Gastroesophageal sphincter (tissue), 4 donors: ENCODE data around the gene NFIA. TPM values are rescaled to one million over a fixed set of nuclear protein-coding genes. Genes with fewer than 3 reads are reported as not detected.
A peak's percentile ranks its signal among the peaks of the same experiment; 100 is the strongest.
"Not testable (repeated sequence)": the region's sequence is repeated elsewhere in the genome, so short reads cannot be mapped to it uniquely, and the experiment has no call there.

Source experiments
- ATAC-seq: fragments of 150-250 bp; one replicate; pipeline ENCODE4 v1.9.1; 2016; ENCODE audit warnings: mild to moderate bottlenecking, moderate library complexity
- H3K27ac ChIP-seq, 4 donors: fragments of 200-600 bp; sonication (generic) in 3 of 4; 1 replicate in 3 of 4; 2 replicates in 1 of 4; pipeline ENCODE4 v1.5.1; 2016 to 2019
- H3K27me3 ChIP-seq: fragments of 200-600 bp; sonication (generic); one replicate; pipeline ENCODE4 v1.5.1; 2019
- H3K36me3 ChIP-seq, 2 donors: fragments of 200-600 bp; sonication (generic); one replicate each; pipeline ENCODE4 v1.5.1; 2019; ENCODE audit warnings: control low read depth in 1 of 2
- H3K4me1 ChIP-seq, 3 donors: fragments of 200-600 bp; sonication (generic); 1 replicate in 2 of 3; 2 replicates in 1 of 3; pipeline ENCODE4 v1.5.1; 2016 to 2019; ENCODE audit warnings: control low read depth in 2 of 3
- H3K4me3 ChIP-seq, 2 donors: fragments of 200-600 bp; sonication (generic); one replicate each; pipeline ENCODE4 v1.5.1; 2019; ENCODE audit warnings: mild to moderate bottlenecking in 1 of 2, moderate library complexity in 1 of 2
- H3K9me3 ChIP-seq, 3 donors: fragments of 200-600 bp; sonication (generic); one replicate each; pipeline ENCODE4 v1.5.1; 2017 to 2019; ENCODE audit warnings: control low read depth in 2 of 3
- CTCF ChIP-seq, 4 experiments: fragments of 200-600 bp in 2 of 4; fragments of 450-650 bp in 2 of 4; sonication (generic) in 1 of 4; IDR thresholded peaks; one replicate each; pipeline ENCODE4 v1.5.1; 2017 to 2019; ENCODE audit warnings: antibody characterized with exemption in 4 of 4, mild to moderate bottlenecking in 2 of 4, moderate library complexity in 2 of 4
- EP300 ChIP-seq: sonication (generic); formaldehyde crosslinking; IDR thresholded peaks from one replicate; pipeline ENCODE4 v1.6.1; 2017; ENCODE audit warnings: antibody characterized with exemption, mild to moderate bottlenecking
- POLR2A ChIP-seq, 2 donors: fragments of 450-650 bp; IDR thresholded peaks; one replicate each; pipeline ENCODE4 v1.6.1; 2017; ENCODE audit warnings: antibody characterized with exemption in 2 of 2, mild to moderate bottlenecking in 2 of 2, moderate library complexity in 1 of 2
- POLR2AphosphoS5 ChIP-seq: sonication (generic); formaldehyde crosslinking; IDR thresholded peaks from one replicate; pipeline ENCODE4 v1.6.1; 2017; ENCODE audit warnings: antibody characterized with exemption
- WGBS, 2 donors: methylation state at CpG; one replicate each; pipeline ENCODE4 v1.1.5; 2018; ENCODE audit warnings: low coverage in 1 of 2; 5-methylcytosine and 5-hydroxymethylcytosine counted together
- total RNA-seq, 4 donors: library from RNA; depleted of rRNA; stranded (reverse); fragments of >200 nt; gene quantifications; one replicate each; pipeline ENCODE4 v1.1.0, GENCODE V29; 2016

NFIA gene
- total RNA-seq, 4 donors from 2014 or later: 123 to 205 (median 149) TPM

GRCh38 chr1:61055110-61055614 lies 27.2 kb upstream of the NFIA start:
- Histone ChIP-seq H3K36me3 (no peaks in the 10 kb centered on the region), H3K27ac (peak overlapping the region; percentile 93 to 99 (median 98)), H3K27me3 (no peaks in the 10 kb centered on the region), H3K4me1 (peaks cover 8 to 73% (median 16%) of the 10 kb centered on the region in 3 donors), H3K9me3 (no peaks in the 10 kb centered on the region), H3K4me3 (no peak overlapping the region)
- TF ChIP-seq POLR2AphosphoS5 (peak; percentile 64), CTCF (IDR thresholded peaks at IDR 0.05) (no peak), EP300 (peak; percentile 12)
- peak; percentile 10 for ATAC-seq

DNA sequence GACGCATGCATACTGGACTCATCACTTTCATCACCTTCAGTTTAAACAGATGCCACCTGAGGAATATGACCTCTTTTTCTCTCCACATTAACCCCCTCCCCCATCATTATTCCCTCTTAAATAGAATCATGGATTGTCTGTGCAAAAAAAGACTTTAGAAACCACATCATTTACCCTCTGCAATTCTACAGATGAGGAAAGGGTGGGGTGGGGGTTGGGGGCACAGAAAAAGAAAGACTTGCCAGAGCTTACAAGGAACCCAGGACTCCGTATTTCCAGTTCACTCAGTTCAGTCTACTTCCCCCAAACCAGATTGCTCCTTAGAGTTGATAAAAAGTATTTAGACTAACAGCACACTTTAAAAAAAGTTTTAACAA lies 26.2 kb upstream of the NFIA start:
- Histone ChIP-seq H3K36me3 (no peaks in the 10 kb centered on the region), H3K4me3 (peak overlapping the region; percentile 39 to 74), H3K4me1 (peaks cover 8 to 71% (median 16%) of the 10 kb centered on the region in 3 donors), H3K27me3 (no peaks in the 10 kb centered on the region), H3K27ac (peak overlapping the region; percentile 93 to 99 (median 98)), H3K9me3 (no peaks in the 10 kb centered on the region)
- TF ChIP-seq POLR2AphosphoS5: no peak
- TF ChIP-seq POLR2A (IDR thresholded peaks at IDR 0.05): no peak
- TF ChIP-seq EP300: no peak
- no peak for TF ChIP-seq CTCF (IDR thresholded peaks at IDR 0.05)
- WGBS, 2 donors: 31 to 44% methylated on average over 2 of the region's 2 CpGs
- ATAC-seq: no peak

GRCh38 chr1:61056573-61057439 lies 25.6 kb upstream of the NFIA start:
- 4 to 6% methylated on average over 8 to 16 of the region's 50 CpGs for WGBS, 2 donors
- no peaks in the 10 kb centered on the region for H3K36me3 ChIP-seq
- H3K4me1 ChIP-seq: peaks cover 8 to 65% (median 16%) of the 10 kb centered on the region in 3 donors
- peak; percentile 28 for ATAC-seq
- H3K4me3 ChIP-seq: peak overlapping the region; percentile 39 to 74
- no peak for TF ChIP-seq POLR2A (IDR thresholded peaks at IDR 0.05)
- peak; percentile 60 for TF ChIP-seq POLR2AphosphoS5
- peak in 1 of 4 experiments; percentile 8 for TF ChIP-seq CTCF (IDR thresholded peaks at IDR 0.05)
- peak overlapping the region; percentile 93 to 99 (median 98) for H3K27ac ChIP-seq
- H3K27me3 ChIP-seq: no peaks in the 10 kb centered on the region
- no peaks in the 10 kb centered on the region for H3K9me3 ChIP-seq

DNA sequence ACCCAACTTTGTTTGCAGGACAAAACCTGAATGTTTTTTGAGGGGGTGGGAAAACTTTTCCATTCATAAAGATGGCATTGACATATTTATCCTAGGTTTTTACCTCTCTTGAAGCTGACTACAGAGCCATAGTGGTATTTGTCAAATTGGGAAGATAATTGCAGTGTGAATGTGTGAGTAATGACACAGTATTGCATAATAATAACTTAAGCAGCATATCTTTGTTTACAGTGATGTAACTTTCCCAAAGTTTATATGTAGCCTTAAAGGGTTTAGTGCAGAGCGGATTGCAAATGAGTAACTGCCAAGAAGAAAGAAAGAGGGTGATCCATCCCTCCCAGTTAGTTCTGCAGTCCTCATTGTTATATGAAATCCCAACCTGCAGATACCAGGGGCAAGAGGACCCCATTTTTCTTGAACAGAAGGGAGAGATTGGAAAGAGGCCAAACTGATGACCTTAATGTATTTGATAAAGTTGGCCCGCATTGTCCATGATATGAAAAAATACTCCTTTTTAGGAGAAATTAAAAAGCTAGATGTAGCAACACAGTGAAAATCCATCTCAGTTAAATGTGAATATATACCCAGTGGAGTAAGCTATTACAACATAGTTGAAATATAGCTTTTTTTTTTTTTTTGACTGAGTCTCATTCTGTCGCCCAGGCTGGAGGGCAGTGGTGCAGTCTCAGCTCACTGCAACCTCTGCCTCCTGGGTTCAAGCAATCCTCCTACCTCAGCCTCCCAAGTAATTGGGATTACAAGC lies 23.7 kb upstream of the NFIA start:
- WGBS, 2 donors: 72 to 73% methylated on average over 3 of the region's 3 CpGs
- Histone ChIP-seq H3K27me3 (no peaks in the 10 kb centered on the region), H3K36me3 (no peaks in the 10 kb centered on the region), H3K4me3 (no peak overlapping the region), H3K4me1 (peaks cover 8 to 46% (median 16%) of the 10 kb centered on the region in 3 donors), H3K9me3 (no peaks in the 10 kb centered on the region), H3K27ac (peak overlapping the region in 1 of 4 donors; percentile 99)
- TF ChIP-seq POLR2A (IDR thresholded peaks at IDR 0.05): no peak
- peak; percentile 61 for TF ChIP-seq POLR2AphosphoS5
- no peak for TF ChIP-seq CTCF (IDR thresholded peaks at IDR 0.05)
- no peak for TF ChIP-seq EP300
- peak; percentile 21 for ATAC-seq

GRCh38 chr1:61061601-61062000 lies 20.8 kb upstream of the NFIA start:
- not testable (repeated sequence) for H3K27ac ChIP-seq, H3K36me3 ChIP-seq, H3K27me3 ChIP-seq, H3K9me3 ChIP-seq, ATAC-seq, H3K4me3 ChIP-seq
- 90% methylated on average over 4 of the region's 4 CpGs; no CpG with 5 or more reads in 1 of the 2 donors for WGBS, 2 donors
- peaks cover 0 to 17% (median 0%) of the 10 kb centered on the region in 3 donors for H3K4me1 ChIP-seq
